SKM-1 treated with dmso at 0.1 percent for 144 hours (cell line): ENCODE results near the gene NMNAT1.
"Not testable (repeated sequence)": the region's sequence is repeated elsewhere in the genome, so short reads cannot be mapped to it uniquely, and the experiment has no call there.

Source experiments
- DNase-seq: peaks from one replicate; lab custom pipeline; 2025; ENCODE audit not compliant: unreplicated experiment; lab: John Stamatoyannopoulos, UW

NMNAT1 gene

GRCh38 chr1:9942939-9943788, at the start of gene NMNAT1, which contains the start of gene LZIC:
NMNAT1 (plus strand) TSS chr1:9943475; CDS start chr1:9972074, 28,599 bp downstream.
LZIC (minus strand) TSS chr1:9943391; CDS start chr1:9936619, 6,772 bp downstream.
- DNase-seq = peak; percentile 85

- no peak for DNase-seq
These were observed 49.2 kb upstream of the NMNAT1 start for GRCh38 chr1:9894115-9894514.

- peak; percentile 83 for DNase-seq
These were observed 42.9 kb upstream of the NMNAT1 start for GRCh38 chr1:9900142-9901043.

GRCh38 chr1:9901148-9902059, 41.9 kb upstream of the NMNAT1 start:
- no peak for DNase-seq

GRCh38 chr1:9902060-9902452, 41.2 kb upstream of the NMNAT1 start:
- no peak for DNase-seq

GRCh38 chr1:9903801-9904527, 39.3 kb upstream of the NMNAT1 start:
- no peak for DNase-seq

- DNase-seq = no peak
These were observed 38.7 kb upstream of the NMNAT1 start for GRCh38 chr1:9904596-9904995.

- DNase-seq = no peak
These were observed 38.3 kb upstream of the NMNAT1 start for GRCh38 chr1:9905010-9905409.

- no peak for DNase-seq
These were observed 36.8 kb upstream of the NMNAT1 start for GRCh38 chr1:9906466-9906865.

GRCh38 chr1:9907441-9907840, 35.8 kb upstream of the NMNAT1 start:
- DNase-seq = no peak

GRCh38 chr1:9908871-9909233, 34.4 kb upstream of the NMNAT1 start:
- no peak for DNase-seq

GRCh38 chr1:9909234-9910046, 33.8 kb upstream of the NMNAT1 start:
- DNase-seq = no peak

- peak; percentile 97 for DNase-seq
These were observed 33.2 kb upstream of the NMNAT1 start, which contains the start of gene CTNNBIP1 for GRCh38 chr1:9910076-9910422. CTNNBIP1 (minus strand) TSS chr1:9910269; CDS start chr1:9872064, 38,205 bp downstream.

GRCh38 chr1:9910423-9911178, 32.7 kb upstream of the NMNAT1 start:
- DNase-seq = peak; percentile 97

- DNase-seq = no peak
These were observed 30.9 kb upstream of the NMNAT1 start for GRCh38 chr1:9912264-9912936.

- no peak for DNase-seq
These were observed 28.7 kb upstream of the NMNAT1 start for GRCh38 chr1:9914610-9914937.

GRCh38 chr1:9916452-9916851, 26.8 kb upstream of the NMNAT1 start:
- no peak for DNase-seq

GRCh38 chr1:9917495-9917894, 25.8 kb upstream of the NMNAT1 start:
- not testable (repeated sequence) for DNase-seq
